Effector memory CD4-positive, alpha-beta T cell (primary cell): ENCODE data around the gene CDH4.

Experiments
- DNase-seq, 3 donors: peaks; one replicate each; pipeline ENCODE4 v3.0.0-alpha.2; 2020
- H3K27ac ChIP-seq: 2 replicates; pipeline ENCODE4 v1.7.0; 2013; ENCODE audit warnings: mild to moderate bottlenecking, low read length, moderate library complexity; ENCODE audit not compliant: insufficient read depth, poor library complexity, severe bottlenecking
- H3K27me3 ChIP-seq: replicated peaks from 2 replicates; pipeline ENCODE4 v1.7.0; 2013; ENCODE audit warnings: mild to moderate bottlenecking, low read length; ENCODE audit not compliant: insufficient read depth, control insufficient read depth, poor library complexity, severe bottlenecking
- H3K36me3 ChIP-seq: 2 replicates; pipeline ENCODE4 v1.7.0; 2013; ENCODE audit warnings: mild to moderate bottlenecking, low read length, moderate library complexity; ENCODE audit not compliant: control insufficient read depth, insufficient read depth
- H3K4me1 ChIP-seq: 2 replicates; pipeline ENCODE4 v1.7.0; 2013; ENCODE audit warnings: low read length, mild to moderate bottlenecking; ENCODE audit not compliant: control insufficient read depth, insufficient read depth, poor library complexity, severe bottlenecking
- H3K4me3 ChIP-seq: 2 replicates; pipeline ENCODE4 v1.7.0; 2013; ENCODE audit warnings: low read length, low read depth, mild to moderate bottlenecking; ENCODE audit not compliant: insufficient read depth, poor library complexity, severe bottlenecking
- H3K9me3 ChIP-seq: 2 replicates; pipeline ENCODE4 v1.7.0; 2013; ENCODE audit warnings: mild to moderate bottlenecking, low read length, moderate library complexity; ENCODE audit not compliant: control insufficient read depth

The CDH4 gene

DNA sequence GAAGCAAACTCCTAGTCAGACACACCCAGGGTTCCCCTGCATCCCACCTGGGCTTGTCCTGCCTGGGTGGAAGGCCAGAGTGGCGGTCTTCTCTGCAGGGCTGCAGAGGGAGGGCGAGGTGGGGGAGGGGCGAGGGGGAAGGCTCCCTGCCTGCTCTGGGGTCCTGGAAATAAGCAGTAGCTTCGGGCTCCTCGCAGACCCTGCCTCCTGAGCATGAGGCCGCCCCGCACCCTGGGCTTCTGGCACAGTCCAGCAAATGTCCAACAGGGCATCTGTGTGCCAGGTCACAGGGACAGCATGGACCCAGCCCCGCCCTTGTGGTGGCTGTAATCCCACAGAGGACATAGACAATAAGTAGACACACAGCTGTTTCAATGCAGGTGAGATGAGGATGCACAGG lies 619.9 kb downstream of the CDH4 start:
- H3K36me3 ChIP-seq = no peaks in the 10 kb centered on the region
- H3K9me3 ChIP-seq = no peaks in the 10 kb centered on the region
- no peak overlapping the region for H3K27ac ChIP-seq
- no peaks in the 10 kb centered on the region for H3K4me1 ChIP-seq
- DNase-seq = no peak
- no peak overlapping the region for H3K4me3 ChIP-seq
- no peaks in the 10 kb centered on the region for H3K27me3 ChIP-seq

DNA sequence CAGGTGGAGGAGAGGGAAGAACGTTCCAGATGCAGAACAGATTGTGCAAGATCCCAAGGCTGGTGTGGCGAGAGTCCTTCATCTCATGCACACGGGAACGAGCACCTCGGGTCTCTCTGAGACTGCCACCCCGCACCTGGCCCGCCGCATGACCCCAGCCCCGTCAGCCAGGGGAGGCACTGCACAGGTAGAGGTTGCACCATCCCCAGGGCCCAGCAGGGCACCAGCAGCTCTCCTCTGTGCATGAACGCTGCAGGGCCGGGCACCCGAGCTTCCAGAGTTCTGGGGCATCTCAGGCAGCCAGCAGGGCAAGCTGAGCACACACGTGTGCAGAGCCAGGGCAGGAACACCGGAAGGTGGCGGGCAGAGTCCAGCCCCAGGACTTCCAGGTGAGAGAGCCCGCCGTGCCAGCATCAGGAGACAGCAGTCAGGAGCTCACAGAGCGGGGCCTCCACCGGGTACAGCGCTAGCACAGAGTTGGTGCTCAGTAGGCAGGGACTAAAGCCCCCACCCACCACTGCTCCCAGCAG lies 620.4 kb downstream of the CDH4 start:
- H3K27ac ChIP-seq = no peak overlapping the region
- H3K4me3 ChIP-seq = no peak overlapping the region
- H3K36me3 ChIP-seq = no peaks in the 10 kb centered on the region
- no peak for DNase-seq
- no peaks in the 10 kb centered on the region for H3K9me3 ChIP-seq
- no peaks in the 10 kb centered on the region for H3K4me1 ChIP-seq
- no peaks in the 10 kb centered on the region for H3K27me3 ChIP-seq

DNA sequence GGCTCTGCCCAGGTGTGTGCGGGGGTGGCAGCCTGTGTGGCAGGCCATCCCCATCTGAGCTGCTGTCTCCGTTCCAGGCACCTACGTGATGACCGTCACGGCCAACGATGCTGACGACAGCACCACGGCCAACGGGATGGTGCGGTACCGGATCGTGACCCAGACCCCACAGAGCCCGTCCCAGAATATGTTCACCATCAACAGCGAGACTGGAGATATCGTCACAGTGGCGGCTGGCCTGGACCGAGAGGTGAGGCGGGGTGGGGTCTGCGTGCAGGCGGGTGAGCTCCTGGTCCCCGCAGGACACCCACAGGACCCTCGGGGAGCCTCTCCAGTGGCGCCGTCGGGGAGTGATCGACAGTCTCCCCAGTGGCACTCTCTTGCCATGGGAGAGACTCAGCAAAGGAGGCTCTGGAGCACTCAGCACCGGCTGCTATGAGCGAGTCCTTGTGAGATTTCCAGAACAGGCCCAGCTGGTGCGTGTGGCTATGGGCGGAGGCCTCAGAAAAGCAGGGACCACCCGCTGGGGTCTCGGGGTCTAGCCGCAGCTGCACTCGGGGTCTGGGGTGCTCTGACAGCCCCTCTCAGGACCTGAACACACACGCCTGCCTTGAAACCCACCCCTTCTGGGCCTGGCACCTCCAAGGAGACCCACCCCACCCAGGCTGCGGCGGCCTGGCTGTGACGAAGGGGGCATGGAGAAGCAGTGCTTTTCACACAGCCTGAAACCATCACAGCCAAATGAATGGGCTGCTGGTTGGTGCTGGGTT lies 621.8 kb downstream of the CDH4 start:
- DNase-seq = no peak
- Histone ChIP-seq H3K27me3 (no peaks in the 10 kb centered on the region), H3K27ac (no peak overlapping the region), H3K4me1 (no peaks in the 10 kb centered on the region), H3K4me3 (no peak overlapping the region), H3K36me3 (no peaks in the 10 kb centered on the region), H3K9me3 (no peaks in the 10 kb centered on the region)

DNA sequence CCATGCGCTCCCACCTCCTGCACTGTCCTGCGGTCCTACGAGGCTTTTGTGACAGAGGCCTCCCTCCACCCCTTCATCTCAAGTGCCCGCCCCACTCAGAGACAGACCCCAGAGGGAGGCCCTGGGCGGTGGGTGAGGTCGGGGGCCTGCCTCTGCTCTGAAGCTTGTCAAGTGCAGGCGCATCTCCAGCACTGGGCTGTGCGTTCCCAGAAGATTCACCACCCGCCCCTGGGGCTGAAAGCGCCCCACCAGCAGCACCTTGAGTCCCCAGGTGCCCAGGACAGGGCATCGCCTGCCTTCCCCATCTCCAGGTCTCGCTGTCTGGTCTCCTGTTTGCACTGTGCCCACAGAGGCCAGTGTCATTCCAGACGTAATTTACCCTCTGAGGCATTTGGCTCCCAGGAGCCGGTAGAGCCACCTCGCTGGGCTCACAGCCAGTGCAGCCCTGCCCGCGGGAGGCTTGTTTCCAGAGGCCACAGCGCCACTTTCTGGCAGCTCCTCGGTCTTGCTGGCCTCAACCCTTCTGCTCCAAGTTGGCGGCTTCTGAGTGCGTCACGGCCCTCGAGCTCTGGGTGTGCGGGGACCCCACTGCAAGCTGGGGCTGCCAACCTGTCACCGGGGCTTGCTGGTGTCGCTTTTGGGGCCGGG lies 622.5 kb downstream of the CDH4 start:
- no peak overlapping the region for H3K27ac ChIP-seq
- no peaks in the 10 kb centered on the region for H3K4me1 ChIP-seq
- no peaks in the 10 kb centered on the region for H3K27me3 ChIP-seq
- H3K4me3 ChIP-seq = no peak overlapping the region
- no peaks in the 10 kb centered on the region for H3K9me3 ChIP-seq
- no peaks in the 10 kb centered on the region for H3K36me3 ChIP-seq
- DNase-seq = no peak

DNA sequence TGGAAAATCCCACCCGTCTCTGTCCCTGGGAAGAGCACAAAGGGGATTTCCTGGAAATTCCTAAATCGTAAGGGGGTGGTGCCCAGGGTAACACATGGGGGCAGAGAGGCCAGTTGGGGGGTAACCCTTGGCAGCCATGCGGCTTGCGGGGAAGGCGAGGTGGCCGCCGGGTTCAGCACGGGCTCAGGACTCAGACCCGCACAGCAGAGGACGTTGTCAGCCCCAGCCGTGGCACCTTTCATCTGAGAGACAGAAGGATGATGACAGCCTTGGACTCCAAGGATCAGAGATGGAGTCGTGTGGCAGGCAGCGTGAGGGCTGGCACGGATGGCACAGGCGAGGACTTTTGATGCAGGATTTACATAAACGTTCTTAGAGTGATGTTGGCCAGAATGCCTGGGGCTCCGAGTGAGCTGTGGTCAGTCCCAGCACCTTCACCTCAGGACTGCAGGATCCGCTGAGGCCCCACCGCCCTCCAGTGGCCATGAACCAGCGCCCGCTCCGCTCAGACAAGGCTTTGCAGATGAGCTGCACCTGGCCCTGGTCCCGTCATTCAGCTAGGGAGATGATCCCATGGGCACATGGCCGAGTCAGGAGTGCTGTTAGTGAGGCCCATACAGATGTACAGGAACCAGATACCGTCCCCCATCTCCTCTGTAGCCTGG lies 623.3 kb downstream of the CDH4 start:
- H3K4me3 ChIP-seq = no peak overlapping the region
- no peak for DNase-seq
- no peaks in the 10 kb centered on the region for H3K4me1 ChIP-seq
- H3K9me3 ChIP-seq = no peaks in the 10 kb centered on the region
- H3K27me3 ChIP-seq = no peaks in the 10 kb centered on the region
- no peak overlapping the region for H3K27ac ChIP-seq
- H3K36me3 ChIP-seq = no peaks in the 10 kb centered on the region

DNA sequence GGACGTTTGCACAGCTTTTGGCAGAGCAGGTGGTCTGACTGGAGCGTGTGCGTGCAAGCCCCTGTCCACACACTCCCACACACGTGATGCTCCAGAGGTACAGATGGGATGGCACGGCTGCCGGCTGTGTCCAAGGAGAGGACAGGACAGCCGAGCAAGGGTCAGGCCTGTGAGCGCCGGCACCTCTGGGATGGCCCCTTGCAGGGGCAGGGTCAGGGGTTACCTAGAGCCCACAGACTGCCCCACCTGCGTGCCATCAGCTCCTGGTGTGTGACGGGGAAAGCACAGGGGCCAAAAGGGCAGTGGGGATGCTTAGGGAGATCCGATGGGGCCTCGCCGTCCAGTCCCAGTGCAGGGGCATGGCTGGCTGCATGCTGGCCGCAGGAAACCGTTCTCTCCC lies 623.9 kb downstream of the CDH4 start:
- Histone ChIP-seq H3K9me3 (no peaks in the 10 kb centered on the region), H3K4me1 (no peaks in the 10 kb centered on the region), H3K4me3 (no peak overlapping the region), H3K36me3 (no peaks in the 10 kb centered on the region), H3K27ac (no peak overlapping the region), H3K27me3 (no peaks in the 10 kb centered on the region)
- DNase-seq = no peak

DNA sequence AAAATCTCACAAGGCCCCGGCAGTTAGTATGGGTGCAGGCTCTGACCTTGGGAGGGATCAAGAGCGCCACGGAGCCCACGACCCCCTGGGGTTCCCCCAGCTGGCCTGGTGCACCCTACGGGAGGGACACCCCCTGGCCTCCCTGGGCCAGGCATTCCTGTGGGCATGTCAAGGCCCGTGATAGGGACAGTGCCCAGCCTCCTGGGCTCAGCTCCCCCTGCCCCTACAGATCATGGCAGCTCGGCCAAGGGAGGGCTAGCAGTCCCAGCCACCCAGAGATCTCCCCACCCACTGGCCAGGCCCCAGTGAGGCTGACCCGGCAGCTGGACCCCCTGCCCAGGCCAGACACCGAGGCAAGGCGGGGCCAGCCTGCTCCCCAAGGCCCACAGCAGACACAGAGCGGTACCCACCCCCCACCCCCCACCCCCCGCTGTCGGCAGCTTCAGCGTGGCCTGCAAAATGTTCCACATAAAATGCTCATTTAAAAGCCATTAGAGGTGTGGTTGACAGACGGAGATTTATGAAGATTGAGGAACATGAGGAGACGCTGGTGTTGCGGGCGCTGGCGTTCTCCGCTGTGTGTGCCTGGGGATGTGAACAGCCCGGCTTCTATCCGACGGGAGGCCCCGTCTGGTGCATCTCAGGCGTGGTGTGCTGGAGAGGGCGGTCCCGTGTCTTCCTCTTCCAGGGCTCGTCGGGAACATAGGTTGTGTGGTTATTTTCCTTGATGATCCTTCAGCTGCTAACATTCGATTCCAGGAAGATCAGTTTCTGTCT lies 625.1 kb downstream of the CDH4 start:
- Histone ChIP-seq H3K4me3 (no peak overlapping the region), H3K36me3 (no peaks in the 10 kb centered on the region), H3K4me1 (no peaks in the 10 kb centered on the region), H3K27me3 (no peaks in the 10 kb centered on the region), H3K9me3 (no peaks in the 10 kb centered on the region), H3K27ac (no peak overlapping the region)
- no peak for DNase-seq

DNA sequence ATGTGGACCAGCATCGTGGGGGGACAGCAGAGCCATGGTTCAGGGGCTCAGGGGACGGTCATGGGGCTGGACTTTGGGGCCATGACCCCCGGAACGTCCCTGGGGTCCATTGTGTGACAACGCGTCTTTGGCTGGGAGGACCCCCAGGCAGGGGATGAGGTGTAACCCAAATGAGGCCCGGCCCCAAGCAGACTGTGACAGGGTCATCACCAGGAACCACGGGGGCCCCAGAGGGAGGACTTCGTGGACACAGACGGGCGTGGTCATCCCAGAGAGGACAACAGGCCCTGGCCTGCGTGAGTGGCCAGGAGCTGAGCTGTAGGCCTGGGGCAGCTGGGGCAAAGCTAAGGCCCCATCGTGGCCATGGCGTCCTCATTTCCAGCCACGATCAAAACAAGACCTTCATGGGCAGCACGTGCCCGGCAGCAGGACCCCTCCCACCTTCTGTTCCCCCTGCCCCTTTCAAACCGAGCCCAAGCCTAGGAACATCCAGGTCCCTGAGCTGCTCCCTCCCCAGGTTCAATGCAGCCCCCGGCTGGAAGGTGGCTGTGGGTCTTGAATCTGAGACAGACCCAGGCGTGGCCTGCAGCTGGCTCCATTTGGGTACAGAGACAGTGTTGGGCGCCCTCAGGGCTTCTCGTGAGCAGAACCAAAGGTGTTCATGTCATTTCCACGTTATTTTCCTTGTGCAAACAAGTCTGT lies 625.9 kb downstream of the CDH4 start:
- Histone ChIP-seq H3K9me3 (no peaks in the 10 kb centered on the region), H3K36me3 (no peaks in the 10 kb centered on the region), H3K4me3 (no peak overlapping the region), H3K4me1 (no peaks in the 10 kb centered on the region), H3K27me3 (no peaks in the 10 kb centered on the region), H3K27ac (no peak overlapping the region)
- no peak for DNase-seq

DNA sequence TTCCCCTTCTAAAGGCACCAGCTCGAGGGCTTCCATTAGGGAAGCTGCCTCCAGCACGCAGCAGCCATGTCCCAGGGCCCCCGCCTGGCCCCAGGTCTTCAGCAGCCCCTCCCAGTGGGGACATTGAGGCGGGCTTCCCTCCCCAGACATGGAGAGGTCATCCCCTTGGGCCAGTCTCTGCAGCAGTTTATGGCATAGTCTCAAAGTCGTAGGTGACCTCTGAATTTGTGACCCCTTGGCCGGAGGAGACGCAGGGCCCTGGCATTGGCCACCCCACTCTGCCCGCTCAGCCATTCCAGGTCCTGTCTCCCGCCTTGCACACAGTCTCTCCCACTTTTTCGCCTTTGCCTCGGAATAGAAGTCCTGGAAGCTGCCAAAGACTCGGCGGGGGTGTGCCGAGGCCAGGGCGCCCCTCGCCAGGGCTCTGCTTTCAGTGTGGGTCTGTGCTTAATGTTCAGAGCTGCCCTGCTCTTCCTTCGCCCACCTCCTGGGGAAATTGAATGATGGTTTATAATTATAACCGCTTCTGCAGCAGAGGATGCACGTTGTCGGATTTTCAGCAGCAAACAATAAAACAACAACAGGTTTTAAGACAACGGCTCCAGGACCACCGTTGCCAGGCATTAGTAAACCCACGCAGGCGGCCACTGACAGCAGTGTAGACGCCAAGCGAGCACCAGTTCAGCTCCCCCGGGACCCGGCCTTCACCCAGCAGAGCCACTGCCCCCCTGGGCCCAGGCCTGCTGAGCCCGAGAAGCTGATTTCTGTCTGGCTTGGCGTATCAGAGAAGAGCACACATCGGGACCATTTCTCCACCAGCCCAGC lies 626.6 kb downstream of the CDH4 start:
- Histone ChIP-seq H3K36me3 (no peaks in the 10 kb centered on the region), H3K4me3 (no peak overlapping the region), H3K27ac (no peak overlapping the region), H3K4me1 (no peaks in the 10 kb centered on the region), H3K9me3 (no peaks in the 10 kb centered on the region), H3K27me3 (no peaks in the 10 kb centered on the region)
- no peak for DNase-seq
